ENCODE results near the gene SLC25A13.
"Not testable (repeated sequence)": the region's sequence is repeated elsewhere in the genome, so short reads cannot be mapped to it uniquely, and the experiment has no call there.

Gene SLC25A13

DNA sequence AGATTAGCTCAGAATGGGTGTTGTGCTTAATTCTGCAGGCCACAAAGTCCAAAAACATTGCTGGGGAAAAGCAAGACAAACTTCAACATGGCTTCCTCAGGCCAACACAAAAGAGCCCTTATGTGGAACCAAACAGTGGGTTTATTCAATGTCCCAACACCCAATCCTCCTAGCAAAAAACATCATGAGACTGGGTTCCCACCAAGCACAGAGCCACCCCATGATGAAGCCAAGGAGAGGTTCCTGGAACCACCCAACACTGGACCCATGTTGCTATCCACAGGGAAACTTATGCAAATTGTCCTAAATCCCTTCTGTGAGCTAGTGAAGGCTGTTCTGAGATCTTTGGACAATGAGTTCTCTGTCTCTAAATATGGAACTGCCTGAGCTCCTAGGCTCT lies 24.0 kb downstream of the SLC25A13 start:
- no peak for DNase-seq

DNA sequence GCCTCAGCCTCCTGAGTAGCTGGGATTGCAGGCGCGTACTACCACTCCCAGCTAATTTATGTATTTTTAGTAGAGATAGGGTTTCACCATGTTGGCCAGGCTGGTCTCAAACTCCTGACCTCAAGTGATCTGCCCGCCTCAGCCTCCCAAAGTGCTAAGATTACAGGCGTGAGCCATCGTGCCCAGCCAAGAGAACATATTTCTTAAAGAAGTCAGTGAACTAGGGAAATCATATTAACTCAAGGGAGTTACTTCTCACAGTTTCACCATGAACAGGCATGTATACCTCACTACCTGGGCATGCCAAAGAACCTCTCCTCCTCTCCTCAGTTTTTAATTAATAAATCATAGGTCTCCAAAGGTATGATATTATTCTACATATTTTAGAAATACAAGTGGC lies 24.5 kb downstream of the SLC25A13 start:
- DNase-seq, result not testable (repeated sequence)

DNA sequence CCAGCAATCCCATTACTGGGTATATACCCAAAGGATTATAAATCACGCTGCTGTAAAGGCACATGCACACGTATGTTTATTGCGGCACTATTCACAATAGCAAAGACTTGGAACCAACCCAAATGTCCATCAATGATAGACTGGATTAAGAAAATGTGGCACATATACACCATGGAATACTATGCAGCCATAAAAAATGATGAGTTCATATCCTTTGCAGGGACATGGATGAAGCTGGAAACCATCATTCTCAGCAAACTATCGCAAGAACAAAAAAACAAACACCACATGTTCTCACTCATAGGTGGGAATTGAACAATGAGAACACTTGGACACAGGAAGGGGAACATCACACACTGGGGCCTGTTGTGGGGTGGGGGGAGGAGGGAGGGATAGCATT lies 28.0 kb downstream of the SLC25A13 start:
- DNase-seq, result not testable (repeated sequence)

DNA sequence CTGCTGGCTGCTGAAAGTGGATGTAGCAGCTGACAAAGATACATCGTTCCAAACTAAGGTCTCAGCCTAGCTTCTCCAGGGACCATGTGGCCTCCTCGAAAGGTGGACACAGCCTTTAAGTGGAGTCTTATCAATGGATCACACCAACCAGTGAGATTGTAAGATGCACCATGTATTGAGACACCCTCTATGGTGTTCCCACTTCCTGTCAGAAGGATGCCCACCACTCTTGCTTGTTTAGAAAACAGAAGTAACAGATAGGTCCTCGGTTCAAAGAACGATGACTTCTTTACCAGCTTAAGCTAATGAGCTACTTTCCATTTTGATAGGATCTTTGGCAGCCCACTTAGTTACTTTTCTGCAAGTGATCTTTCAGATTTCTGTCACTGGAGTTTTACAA lies 34.3 kb downstream of the SLC25A13 start:
- no peak for DNase-seq

DNA sequence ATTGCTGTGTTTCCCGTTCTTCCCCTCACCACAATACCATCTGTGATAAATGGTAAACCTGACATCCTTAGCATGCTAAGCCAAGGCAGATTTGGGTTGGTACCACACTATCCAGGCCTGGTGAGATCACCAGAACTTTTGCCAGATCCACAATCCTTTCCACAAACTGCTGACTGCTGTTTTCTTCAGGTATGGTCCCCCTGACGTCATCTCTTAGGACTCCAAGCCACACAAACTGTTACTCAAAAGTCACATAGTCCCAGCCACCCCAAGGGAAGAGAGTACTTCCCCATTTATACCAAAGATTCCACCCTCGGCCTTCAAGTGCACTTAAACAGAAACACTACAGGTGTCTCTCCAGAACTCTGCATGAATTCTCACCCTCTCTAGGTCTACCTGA lies 34.8 kb downstream of the SLC25A13 start:
- DNase-seq, result no peak

DNA sequence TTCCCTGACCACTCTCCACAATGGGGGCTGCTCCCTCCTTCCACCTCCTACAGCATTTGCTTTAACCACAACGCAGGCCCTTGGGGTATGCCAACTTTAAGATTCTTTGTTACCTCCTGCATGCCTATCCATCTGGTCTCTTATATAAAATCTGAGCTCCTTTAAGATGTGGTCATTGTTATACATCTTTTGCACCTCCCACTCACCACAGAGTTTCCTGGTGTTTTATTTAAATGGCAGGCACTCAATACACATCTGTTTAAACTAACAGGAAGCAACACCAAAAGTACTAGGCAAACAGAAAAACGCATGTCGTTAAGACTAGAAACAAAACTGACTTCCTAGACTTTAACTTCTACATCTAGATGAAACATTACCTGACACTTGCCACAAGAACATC lies 36.3 kb downstream of the SLC25A13 start:
- no peak for DNase-seq

DNA sequence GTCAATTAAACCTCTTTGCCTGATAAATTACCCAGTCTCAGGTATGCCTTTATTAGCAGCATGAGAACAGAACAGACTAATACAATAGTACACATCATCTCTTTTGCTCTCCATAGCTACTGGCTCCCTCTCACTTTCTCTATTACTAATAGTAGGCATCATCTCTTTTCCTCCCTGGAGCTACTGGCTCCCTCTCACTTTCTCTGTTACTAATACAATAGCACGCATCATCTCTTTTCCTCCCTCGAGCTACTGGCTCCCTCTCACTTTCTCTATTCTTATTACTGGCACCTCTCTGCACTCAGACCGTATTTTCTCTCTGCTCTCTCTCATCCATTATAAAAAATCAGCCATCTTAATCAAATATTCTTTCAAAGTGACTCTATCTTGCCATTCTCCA lies 37.1 kb downstream of the SLC25A13 start:
- no peak for DNase-seq

DNA sequence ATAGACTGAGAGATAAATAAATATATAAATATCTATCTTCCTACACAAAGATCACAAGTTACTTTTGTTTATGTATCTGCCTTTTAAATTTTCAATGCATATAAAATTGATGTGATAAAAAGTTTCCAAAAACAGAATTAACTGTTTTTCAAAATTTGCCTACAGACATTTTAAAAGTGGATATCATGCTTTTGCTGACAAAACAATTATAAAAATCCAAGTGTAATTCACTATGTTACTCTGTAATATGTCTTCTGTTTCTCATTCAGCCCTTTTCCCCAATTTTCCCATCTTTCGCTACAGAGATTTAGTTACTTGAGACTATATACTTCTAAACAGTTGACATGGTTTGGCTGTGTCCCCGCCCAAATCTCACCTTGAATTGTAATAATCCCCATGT lies 37.7 kb downstream of the SLC25A13 start:
- no peak for DNase-seq

DNA sequence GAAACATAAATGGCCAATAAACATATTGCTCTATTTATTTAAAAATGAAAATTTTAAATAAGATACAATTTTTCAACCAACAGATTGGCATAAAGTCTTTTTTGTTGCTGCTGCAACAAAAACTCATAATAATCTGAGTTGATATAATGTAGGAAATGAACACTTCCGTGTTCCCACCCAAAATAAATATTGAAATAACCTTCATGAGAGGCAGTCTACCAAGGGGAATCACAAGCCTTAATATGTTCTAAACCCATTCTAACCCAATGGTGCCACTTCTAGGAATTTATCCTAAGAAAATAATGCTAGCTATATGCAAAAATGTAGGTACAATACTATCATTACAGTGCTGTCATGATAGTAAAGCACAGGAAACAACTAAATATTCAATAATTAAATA lies 39.1 kb downstream of the SLC25A13 start:
- DNase-seq, result no peak

DNA sequence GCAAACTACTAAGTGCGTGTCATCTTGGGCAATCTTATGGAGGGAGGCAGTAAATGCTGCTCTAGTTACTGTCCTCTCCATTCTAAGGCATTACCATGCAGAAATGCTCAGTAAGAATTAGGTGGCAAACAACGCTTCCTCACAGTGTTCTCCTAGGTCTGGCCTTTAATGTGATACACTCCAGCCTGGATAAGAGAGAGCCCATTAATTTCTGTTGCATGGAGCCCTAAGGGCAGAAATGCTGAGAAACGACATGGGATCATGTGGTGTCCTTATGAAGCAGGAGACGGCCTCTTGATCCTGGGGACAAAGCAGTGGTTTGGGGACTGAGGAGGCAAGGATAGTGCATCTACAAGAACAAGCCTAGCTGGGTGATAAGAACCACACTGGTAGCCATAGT lies 44.0 kb downstream of the SLC25A13 start:
- DNase-seq, result no peak

DNA sequence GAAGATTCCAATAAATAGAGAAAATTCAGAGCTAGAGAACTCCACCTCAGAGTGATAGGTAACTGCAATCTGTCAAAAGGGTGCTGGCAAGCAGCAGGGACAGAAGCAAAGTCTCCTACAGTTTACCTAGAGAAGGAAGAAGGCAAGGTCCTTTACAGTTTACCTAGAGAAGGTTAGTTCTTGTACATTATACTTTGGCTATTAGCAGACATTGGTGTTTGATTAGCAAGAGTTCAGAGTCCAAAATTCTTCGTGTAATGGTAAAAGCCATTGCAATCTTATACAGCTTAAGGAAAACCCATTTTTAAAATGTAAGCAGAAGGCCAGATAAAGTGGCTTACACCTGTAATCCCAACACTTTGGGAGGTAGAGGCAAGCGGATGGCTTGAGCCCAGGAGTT lies 45.9 kb downstream of the SLC25A13 start:
- DNase-seq, result no peak

DNA sequence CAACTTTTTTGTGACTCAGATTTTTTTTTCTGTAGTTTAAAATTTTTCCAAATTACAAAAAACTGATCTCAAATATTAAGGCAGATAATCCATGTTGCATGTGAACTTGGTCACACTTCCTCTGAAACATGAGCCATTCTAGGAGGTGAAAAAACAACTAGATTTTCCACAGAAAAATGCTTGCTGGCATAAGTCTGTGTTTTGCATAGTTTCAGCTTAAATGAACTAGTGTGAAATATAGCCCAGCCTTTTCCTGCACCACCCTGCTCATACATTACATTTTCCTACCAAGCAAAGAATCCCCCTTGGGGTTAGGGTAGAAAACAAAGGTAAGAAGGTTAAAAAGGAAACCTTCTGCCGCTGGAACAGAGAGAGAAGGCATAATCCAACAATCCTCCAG lies 48.2 kb downstream of the SLC25A13 start:
- no peak for DNase-seq

DNA sequence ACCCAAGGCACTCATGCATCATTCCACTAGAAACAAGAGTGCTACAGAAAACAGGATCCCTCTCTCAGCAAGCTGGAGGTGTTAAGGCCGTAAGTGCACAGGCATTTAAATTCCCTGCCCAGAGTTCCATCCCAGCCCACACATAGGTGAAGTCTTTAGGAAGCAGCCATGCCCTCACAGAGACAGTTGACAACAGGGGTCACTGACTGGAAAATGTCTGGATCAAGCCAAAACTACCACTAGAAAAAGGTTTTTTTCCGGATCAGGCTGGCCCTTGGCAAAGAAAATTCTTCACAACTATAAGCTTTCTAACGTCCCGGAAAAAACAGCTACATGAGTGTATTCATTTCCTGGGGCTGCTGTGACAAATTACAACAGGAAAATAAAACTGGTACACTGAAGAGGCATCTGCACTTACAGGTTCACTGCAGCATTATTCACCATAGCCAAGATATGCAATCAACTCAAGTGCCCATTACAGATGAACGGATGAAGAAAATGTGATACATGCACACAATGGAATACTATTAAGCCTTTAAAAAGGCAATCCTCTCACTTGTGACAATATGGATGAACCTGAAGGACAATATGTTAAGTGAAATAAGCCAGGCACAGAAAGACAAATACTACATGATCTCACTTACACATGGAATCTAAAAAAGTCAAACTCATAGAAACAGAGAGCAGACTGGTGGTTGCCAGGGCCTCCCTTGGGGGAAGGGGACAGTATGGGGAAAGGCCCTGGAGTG lies 52.5 kb downstream of the SLC25A13 start:
- no peak for DNase-seq

DNA sequence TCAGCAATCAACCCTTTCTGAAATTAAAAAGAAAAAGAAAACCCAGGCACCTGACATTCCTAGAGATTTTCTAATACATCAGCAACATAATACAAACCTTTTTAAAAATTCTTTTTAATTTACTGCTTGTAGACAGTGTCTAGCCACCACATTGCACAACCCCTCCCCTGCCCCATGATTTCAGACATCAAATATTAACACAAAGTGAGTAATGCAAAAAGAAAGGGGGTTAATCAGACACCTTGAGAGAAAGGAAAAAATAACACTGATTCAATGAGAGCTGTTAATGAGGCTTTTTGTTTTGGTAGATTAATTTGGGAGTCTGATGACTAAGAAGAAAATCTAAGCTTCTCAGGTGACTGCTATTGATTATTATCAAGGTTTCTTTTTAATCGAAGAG lies 55.3 kb downstream of the SLC25A13 start:
- no peak for DNase-seq

DNA sequence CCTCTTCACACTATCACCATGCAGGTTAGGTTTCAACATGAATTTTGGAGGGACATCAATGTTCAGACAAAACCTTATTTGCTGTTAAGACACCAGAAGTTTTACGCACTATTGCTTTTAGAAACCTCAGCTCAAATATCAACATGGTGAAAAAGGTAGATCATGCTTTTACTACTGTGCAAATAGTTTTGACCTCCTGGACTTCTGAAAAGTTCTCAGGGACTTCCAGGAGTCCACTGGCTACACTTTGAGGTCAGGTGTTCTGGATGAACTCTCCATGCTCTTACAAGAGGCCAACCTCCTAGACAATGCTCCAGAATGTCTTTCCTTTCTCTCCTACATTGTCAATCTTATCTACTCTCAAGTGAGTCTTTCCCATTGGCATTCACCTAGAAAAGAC lies 55.9 kb downstream of the SLC25A13 start:
- DNase-seq, result no peak

DNA sequence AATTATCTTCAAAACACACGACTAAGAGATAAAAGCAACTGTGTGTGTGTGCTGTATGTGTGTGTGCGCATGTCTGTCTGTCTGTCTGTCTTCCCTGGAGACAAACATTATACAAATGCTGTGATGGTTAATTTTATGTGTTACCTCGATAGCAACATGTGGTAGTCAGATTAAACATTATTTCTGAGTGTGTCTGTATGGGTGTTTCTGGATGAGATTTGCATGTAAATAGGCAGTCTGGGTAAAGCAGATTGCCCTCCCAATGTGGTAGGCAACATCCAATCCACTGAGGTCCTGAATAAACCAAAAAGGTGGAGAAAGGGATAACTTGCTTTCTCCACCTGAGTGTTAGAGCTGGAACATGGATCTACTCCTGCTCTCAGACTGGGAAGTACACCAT lies 67.9 kb downstream of the SLC25A13 start:
- no peak for DNase-seq

DNA sequence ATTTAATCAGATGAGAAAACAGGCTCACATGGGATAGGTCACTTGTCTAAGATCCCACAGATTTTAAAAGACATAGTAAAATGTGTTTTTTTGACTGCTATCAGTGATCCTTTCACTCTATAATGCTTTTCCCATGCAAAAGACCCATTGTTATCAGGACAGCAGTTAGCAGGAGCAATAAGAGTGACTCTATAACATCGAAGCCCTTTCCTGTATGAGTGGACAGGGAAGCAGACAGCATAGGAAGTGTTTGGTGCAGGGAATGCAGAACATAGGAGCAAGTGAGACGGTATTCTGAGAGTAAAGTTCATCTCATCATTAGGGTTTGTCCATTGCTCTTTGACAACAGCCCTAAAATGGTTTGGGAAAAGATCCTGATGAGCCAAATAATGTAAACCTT lies 68.5 kb downstream of the SLC25A13 start:
- no peak for DNase-seq

DNA sequence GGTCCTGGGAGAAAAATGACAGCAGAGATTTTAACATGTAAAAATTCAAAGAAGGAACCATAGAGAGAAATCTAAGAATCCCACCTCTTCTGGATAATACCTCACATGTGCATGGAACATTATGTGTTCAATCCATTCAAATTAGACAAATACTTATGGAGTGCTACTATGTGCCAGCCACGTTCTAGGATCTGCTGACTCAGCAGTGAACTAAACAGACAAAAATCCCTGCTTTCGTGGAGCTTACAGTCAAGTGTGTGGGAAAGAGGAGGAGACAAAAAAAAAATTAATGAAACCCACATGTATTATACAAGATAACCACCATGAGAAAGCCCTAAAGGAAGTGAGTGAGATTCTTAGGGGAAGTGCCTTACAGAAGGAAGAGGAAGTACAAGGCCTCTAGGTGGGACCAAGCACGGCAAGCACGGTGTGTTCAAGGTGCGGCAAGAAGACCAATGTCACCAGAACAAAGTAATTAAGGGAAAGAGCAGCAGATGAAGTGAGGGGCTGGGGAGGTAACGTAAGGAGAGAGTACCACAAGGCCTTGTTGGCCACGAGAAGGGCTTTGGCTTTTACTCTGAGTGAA lies 71.0 kb downstream of the SLC25A13 start:
- DNase-seq, result no peak

DNA sequence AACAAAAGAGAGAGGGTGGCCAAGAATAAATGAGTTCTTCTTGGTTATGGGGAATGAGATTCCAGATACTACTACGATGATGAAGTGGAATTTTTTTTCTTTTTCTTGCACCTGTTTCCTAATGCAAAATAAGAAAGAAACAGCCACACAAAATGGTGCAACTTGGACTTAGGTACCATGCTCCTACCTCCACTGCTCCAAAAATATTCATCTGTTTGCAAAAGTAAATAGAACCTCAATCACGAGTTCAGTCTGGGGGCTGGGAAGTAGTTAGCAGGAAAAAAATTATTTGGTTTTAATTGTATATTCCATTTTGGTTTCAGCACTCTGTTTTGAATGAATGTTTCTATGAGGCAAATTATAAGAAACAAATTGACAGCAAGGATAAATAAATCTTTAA lies 73.5 kb downstream of the SLC25A13 start:
- DNase-seq, result no peak

DNA sequence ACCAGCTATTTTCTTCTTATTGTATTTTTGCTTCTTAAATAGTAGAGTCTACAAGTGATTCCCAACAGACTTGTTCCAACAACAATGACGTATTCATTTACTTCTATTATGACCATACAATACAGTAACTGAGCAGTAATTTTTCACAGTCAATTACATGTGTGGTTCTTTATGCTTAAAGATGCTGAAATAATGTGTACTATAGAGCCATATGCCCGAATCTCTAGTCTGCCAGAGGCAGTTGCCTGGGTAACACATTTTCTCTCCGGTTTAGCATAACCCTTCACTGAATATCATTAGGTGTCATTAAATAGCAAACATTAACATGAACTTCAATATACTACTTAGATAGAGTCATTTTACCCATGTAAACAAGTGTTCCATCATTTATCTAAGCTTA lies 75.0 kb downstream of the SLC25A13 start:
- no peak for DNase-seq

DNA sequence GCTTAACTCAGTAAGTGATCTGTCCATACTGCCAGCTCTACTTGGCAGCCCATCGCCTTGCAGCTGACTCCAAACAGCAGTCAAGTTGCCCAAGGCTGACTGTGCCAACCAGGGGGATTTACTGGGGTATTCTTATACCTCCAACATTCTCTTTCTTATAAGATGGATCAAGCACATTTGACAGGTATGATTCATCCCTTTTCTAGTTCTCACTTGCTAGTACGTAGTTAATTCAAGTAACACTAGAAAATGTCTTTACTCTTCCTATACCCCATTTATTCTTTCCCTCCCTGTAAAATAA lies 77.0 kb downstream of the SLC25A13 start:
- no peak for DNase-seq

DNA sequence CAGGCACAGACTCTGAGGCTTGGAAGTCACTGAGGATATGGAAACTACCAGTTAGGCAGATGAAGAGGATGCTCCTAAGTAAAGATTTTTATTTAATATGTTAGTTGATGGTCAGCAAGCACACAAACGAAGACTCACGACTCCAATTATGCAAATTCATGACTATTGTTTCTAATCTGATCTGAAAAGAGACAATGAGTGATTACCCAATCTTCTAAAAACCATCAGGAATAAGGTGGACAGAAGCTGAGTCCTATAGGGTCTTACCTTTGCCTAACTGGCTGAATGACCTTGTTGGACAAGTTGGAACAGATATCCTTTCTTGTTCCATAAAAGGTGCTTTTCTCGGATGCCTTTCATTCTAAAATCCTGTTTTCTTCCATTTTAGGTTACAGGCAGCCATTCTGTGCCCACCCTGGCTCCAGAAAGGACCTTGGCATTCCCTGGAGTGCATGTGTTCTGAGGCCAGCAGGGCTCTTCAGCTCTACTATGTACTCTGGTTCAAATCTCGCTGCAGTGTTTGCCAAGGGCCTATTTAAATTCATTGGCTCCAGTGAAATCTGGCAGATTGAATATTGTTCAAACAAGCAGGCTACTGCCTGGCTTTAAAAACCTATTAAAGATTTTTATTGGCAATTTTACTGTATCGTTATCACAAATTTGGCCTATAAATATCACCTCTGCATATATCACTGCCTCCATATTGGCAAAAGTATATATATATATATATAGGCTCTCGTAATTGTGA lies 77.5 kb downstream of the SLC25A13 start:
- DNase-seq, result no peak

DNA sequence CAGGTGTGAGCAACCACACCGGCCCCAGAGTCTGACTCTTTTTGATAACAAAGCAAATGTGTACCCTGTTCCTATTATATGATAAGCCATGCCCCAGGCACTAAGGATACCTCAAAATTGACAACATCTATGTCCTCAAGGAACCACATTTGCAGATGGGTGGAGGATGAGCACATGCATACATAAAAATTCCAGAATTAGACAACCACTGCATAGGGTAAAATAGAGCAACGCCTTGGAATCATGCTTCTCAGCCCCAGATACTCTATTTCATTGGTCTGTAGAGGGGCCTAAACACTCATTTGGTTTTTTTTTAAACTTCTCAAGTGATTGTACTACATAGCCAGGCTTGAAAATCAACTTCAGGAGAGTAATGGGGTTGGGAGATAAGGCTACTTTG lies 78.7 kb downstream of the SLC25A13 start:
- DNase-seq, result no peak

DNA sequence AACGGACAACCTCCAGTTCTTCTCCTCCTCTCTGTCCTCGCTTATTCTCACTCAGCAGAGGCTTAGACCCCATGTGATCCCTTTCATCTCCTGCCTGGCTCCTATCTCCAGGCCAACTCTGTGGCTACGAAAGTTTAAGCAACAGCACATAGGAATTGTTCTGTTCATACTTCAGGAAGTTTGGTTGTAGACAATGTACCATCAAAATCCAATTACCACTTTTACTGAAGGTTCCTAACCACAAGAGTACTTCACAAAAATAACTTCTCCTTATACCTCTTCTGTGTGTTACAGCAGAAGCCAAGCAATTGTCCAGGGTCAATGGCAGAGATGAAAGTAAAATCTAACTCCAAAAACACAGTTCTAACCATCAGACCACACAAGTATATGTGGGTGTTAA lies 80.0 kb downstream of the SLC25A13 start:
- DNase-seq, result no peak

Measured in fibroblast of upper back skin (primary cell).